ENCODE measurements around the gene SPAG9.

DNA sequence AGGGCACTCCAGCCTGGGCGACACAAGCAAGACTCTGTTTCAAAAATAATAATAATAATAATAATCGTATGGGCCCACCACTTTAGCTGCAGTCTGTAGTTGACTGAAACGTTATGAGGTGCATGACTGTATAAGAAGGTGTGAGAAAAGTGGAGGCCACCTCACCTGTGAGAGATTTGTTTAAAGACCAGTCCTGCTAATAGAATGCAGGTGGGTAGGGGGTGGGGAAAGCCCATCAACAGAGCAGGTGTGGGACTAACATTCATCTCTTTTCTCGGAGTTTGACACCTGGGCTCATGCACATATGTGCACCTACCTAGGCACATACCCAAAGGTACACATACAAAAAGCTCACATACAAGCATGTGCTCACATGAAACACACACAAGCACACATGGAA is 186.5 kb downstream of the SPAG9 start:
- TF ChIP-seq, protein P1, sequence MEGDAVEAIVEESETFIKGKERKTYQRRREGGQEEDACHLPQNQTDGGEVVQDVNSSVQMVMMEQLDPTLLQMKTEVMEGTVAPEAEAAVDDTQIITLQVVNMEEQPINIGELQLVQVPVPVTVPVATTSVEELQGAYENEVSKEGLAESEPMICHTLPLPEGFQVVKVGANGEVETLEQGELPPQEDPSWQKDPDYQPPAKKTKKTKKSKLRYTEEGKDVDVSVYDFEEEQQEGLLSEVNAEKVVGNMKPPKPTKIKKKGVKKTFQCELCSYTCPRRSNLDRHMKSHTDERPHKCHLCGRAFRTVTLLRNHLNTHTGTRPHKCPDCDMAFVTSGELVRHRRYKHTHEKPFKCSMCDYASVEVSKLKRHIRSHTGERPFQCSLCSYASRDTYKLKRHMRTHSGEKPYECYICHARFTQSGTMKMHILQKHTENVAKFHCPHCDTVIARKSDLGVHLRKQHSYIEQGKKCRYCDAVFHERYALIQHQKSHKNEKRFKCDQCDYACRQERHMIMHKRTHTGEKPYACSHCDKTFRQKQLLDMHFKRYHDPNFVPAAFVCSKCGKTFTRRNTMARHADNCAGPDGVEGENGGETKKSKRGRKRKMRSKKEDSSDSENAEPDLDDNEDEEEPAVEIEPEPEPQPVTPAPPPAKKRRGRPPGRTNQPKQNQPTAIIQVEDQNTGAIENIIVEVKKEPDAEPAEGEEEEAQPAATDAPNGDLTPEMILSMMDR (tag by site-specific recombination; IDR thresholded peaks at IDR 0.05): no peak
- TF ChIP-seq ZNF623 (tag by site-specific recombination; IDR thresholded peaks at IDR 0.05) (no peak), ZBTB7A (tag by site-specific recombination; IDR thresholded peaks at IDR 0.05; ENCODE audit: low read depth) (no peak), ZNF629 (tag by site-specific recombination; IDR thresholded peaks at IDR 0.05) (no peak), ZNF76 (tag by site-specific recombination; IDR thresholded peaks at IDR 0.05; ENCODE audit: borderline replicate concordance, low read depth) (no peak)
- TF ChIP-seq, protein P2, sequence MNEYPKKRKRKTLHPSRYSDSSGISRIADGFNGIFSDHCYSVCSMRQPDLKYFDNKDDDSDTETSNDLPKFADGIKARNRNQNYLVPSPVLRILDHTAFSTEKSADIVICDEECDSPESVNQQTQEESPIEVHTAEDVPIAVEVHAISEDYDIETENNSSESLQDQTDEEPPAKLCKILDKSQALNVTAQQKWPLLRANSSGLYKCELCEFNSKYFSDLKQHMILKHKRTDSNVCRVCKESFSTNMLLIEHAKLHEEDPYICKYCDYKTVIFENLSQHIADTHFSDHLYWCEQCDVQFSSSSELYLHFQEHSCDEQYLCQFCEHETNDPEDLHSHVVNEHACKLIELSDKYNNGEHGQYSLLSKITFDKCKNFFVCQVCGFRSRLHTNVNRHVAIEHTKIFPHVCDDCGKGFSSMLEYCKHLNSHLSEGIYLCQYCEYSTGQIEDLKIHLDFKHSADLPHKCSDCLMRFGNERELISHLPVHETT (tag by site-specific recombination; IDR thresholded peaks at IDR 0.05): no peak
